Suprapubic skin (tissue), 4 donors: ENCODE measurements around the gene IFITM10. TPM values are rescaled to one million over a fixed set of nuclear protein-coding genes. Genes with fewer than 3 reads are reported as not detected.

Source experiments
- DNase-seq, 2 donors: peaks; one replicate each; pipeline ENCODE4 v3.0.0-alpha.2; 2019; ENCODE audit warnings: low spot score in 2 of 2
- H3K27ac ChIP-seq: fragments of 200-600 bp; sonication (generic); one replicate; pipeline ENCODE4 v1.5.1; 2019
- H3K27me3 ChIP-seq: fragments of 200-600 bp; sonication (generic); one replicate; pipeline ENCODE4 v1.5.1; 2019
- H3K36me3 ChIP-seq: fragments of 200-600 bp; sonication (generic); one replicate; pipeline ENCODE4 v1.5.1; 2019
- H3K4me1 ChIP-seq: fragments of 200-600 bp; sonication (generic); one replicate; pipeline ENCODE4 v1.5.1; 2019
- H3K4me3 ChIP-seq: fragments of 200-600 bp; sonication (generic); one replicate; pipeline ENCODE4 v1.5.1; 2019; ENCODE audit warnings: mild to moderate bottlenecking
- H3K9me3 ChIP-seq: fragments of 200-600 bp; sonication (generic); one replicate; pipeline ENCODE4 v1.5.1; 2019
- EP300 ChIP-seq: sonication (generic); formaldehyde crosslinking; IDR thresholded peaks from one replicate; pipeline ENCODE4 v1.6.1; 2017; ENCODE audit warnings: antibody characterized with exemption
- POLR2A ChIP-seq, 2 donors: fragments of 450-650 bp; IDR thresholded peaks; one replicate each; pipeline ENCODE4 v1.6.1; 2017; ENCODE audit warnings: antibody characterized with exemption in 2 of 2, mild to moderate bottlenecking in 2 of 2, moderate library complexity in 2 of 2
- POLR2AphosphoS5 ChIP-seq, 3 donors: sonication (generic); formaldehyde crosslinking; IDR thresholded peaks; one replicate each; pipeline ENCODE4 v1.6.1; 2017; ENCODE audit warnings: antibody characterized with exemption in 3 of 3
- WGBS: methylation state at CpG from one replicate; pipeline ENCODE4 v1.1.5; 2018; 5-methylcytosine and 5-hydroxymethylcytosine counted together
- total RNA-seq, 4 donors: library from RNA; depleted of rRNA; stranded (reverse); fragments of >200 nt; gene quantifications; one replicate each; pipeline ENCODE4 v1.1.0, GENCODE V29; 2016
- TF ChIP-seq, protein P1 (sequence below), 2 donors: fragments of 200-600 bp in 1 of 2; fragments of 450-650 bp in 1 of 2; sonication (generic) in 1 of 2; IDR thresholded peaks; one replicate each; pipeline ENCODE4 v1.5.1; 2016 to 2019; ENCODE audit warnings: antibody characterized with exemption in 2 of 2, mild to moderate bottlenecking in 1 of 2, moderate library complexity in 1 of 2

Gene IFITM10
- total RNA-seq, 4 donors from 2014 or later, result 2.6 to 7.6 (median 6.9) TPM

DNA sequence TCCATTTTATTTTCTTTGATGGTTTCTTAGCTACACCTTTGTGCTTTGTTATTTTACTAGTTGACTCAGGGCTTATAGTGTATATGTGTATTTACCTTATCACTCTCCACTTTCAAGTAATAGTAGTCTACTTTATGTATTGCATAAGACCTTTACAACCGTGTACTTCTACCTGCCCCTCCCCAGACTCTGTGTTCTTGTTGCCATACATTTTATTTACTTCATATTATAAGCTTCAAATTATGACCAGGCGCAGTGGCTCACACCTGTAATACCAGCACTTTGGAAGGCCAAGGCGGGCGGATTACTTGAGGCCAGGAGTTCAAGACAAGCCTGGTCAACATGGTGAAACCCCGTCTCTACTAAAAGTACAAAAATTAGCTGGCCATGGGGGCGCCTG lies 41.5 kb upstream of the IFITM10 start:
- Histone ChIP-seq H3K4me1 (no peaks in the 10 kb centered on the region), H3K27me3 (peaks cover 5% of the 10 kb centered on the region), H3K4me3 (no peak overlapping the region), H3K9me3 (no peaks in the 10 kb centered on the region), H3K36me3 (no peaks in the 10 kb centered on the region), H3K27ac (no peak overlapping the region)
- DNase-seq, result no peak
- TF ChIP-seq, protein P1, sequence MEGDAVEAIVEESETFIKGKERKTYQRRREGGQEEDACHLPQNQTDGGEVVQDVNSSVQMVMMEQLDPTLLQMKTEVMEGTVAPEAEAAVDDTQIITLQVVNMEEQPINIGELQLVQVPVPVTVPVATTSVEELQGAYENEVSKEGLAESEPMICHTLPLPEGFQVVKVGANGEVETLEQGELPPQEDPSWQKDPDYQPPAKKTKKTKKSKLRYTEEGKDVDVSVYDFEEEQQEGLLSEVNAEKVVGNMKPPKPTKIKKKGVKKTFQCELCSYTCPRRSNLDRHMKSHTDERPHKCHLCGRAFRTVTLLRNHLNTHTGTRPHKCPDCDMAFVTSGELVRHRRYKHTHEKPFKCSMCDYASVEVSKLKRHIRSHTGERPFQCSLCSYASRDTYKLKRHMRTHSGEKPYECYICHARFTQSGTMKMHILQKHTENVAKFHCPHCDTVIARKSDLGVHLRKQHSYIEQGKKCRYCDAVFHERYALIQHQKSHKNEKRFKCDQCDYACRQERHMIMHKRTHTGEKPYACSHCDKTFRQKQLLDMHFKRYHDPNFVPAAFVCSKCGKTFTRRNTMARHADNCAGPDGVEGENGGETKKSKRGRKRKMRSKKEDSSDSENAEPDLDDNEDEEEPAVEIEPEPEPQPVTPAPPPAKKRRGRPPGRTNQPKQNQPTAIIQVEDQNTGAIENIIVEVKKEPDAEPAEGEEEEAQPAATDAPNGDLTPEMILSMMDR (IDR thresholded peaks at IDR 0.05), result no peak
- no peak for TF ChIP-seq POLR2AphosphoS5 (IDR thresholded peaks at IDR 0.05)
- TF ChIP-seq EP300, result no peak
- no peak for TF ChIP-seq POLR2A (IDR thresholded peaks at IDR 0.05)
- 92% methylated on average over 6 of the region's 6 CpGs for WGBS

DNA sequence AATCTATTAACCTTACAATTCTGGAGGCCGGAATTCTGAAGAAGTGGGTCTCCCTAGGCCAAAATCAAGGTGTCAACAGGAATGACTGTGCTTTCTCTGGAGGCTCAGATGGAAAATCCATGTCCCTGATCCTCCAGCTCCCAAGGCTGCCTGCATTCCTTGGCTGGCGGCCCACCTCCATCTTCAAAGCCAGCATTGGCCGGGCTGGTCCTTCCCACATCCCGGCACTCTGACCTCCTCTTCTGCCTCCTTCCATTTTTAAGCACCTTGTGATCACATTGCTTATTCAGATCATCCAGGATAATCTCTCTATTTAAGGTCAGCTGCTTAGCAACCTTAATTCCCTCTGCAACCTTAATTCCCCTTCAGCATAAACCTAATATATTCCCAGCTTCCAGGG lies 36.1 kb upstream of the IFITM10 start:
- Histone ChIP-seq H3K27me3 (no peaks in the 10 kb centered on the region), H3K9me3 (no peaks in the 10 kb centered on the region), H3K27ac (no peak overlapping the region), H3K36me3 (no peaks in the 10 kb centered on the region), H3K4me1 (no peaks in the 10 kb centered on the region), H3K4me3 (no peak overlapping the region)
- whole genome bisulfite sequencing, result 80% methylated on average over 4 of the region's 4 CpGs
- TF ChIP-seq POLR2A (IDR thresholded peaks at IDR 0.05), result no peak
- DNase-seq, result no peak

DNA sequence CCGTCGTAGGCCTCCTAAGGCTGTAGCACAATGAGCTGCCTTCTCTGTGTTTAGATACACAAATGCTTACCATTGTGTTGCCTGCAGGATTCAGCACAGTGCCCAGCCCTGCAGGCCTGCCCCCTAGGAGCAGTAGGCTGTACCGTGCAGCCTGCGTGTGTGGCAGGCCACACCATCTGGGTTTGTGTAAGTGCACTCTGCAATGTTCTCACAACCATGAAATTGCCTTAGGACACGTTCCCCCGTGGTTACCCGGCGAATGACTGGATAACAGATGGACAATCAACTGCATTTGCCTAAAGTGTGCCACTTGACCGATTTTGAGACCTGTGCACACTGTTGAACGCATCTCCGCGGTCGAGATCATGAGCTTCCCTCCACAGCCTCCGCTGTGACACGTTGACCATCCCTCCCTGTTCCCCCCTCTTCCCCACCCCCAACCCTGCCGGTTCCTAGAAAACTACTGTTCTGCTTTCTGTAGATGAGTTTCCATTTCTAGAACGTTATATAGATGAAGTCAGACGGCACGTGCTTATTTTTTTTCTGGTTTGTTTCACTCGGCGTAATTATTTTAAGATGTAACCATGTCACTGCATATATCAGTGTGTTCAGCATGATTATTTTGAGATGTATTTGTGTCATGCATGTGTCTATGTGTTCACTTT lies 35.5 kb upstream of the IFITM10 start:
- H3K27me3 ChIP-seq, result no peaks in the 10 kb centered on the region
- WGBS, result 63% methylated on average over 21 of the region's 21 CpGs
- TF ChIP-seq POLR2A (IDR thresholded peaks at IDR 0.05) (no peak), EP300 (no peak), POLR2AphosphoS5 (IDR thresholded peaks at IDR 0.05) (no peak)
- TF ChIP-seq, protein P1 (IDR thresholded peaks at IDR 0.05), result no peak
- peaks cover 3% of the 10 kb centered on the region for H3K4me1 ChIP-seq
- no peak overlapping the region for H3K4me3 ChIP-seq
- no peak for DNase-seq
- no peaks in the 10 kb centered on the region for H3K36me3 ChIP-seq
- no peaks in the 10 kb centered on the region for H3K9me3 ChIP-seq
- H3K27ac ChIP-seq, result no peak overlapping the region

DNA sequence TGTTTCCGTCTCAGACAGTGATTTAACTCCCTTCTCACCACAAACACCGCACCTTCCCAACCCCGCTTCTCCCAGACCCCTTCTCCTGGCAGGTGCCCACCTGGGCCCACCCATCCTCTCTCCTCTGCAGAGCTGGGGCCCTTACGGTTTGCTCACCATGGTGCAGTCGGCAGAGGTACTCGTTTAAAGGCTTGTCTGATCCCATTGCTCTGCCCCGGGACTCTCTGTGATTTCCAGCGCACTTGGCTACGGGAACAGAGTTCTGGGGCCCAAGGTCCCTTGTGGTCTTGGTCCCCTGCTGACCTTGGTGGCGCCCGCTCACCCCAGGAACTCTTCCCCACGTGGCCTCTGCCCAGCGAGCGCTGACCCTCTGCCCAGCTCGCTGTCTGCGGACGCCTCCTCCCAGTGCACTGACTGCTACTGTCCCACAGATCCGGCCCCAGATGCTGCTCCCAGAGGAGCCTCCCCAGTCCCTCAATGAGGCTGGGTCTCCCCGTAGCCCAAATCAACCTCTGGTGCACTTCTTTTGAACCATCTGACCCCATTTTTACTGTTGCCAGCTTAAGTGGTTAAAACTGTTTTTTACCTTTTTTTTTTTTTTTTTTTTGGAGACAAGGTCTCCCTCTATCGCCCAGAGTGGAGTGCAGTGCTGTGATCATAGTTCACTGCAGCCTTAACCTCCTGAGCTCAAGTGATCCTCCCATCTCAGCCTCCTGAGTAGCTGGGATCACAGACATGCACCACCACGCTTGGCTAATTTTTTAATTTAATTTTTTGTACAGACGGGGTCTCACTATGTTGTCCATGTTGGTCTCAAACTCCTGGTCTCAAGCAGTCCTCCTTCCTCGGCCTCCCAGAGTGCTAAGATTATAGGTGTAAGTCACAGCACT lies 34.6 kb upstream of the IFITM10 start:
- no peak for DNase-seq
- WGBS, result 90% methylated on average over 23 of the region's 23 CpGs
- TF ChIP-seq POLR2AphosphoS5 (IDR thresholded peaks at IDR 0.05) (no peak), POLR2A (IDR thresholded peaks at IDR 0.05) (no peak), EP300 (no peak)
- TF ChIP-seq, protein P1 (IDR thresholded peaks at IDR 0.05), result no peak
- peaks cover 3% of the 10 kb centered on the region for H3K4me1 ChIP-seq
- no peak overlapping the region for H3K4me3 ChIP-seq
- no peaks in the 10 kb centered on the region for H3K9me3 ChIP-seq
- no peaks in the 10 kb centered on the region for H3K36me3 ChIP-seq
- H3K27me3 ChIP-seq, result no peaks in the 10 kb centered on the region
- H3K27ac ChIP-seq, result no peak overlapping the region

DNA sequence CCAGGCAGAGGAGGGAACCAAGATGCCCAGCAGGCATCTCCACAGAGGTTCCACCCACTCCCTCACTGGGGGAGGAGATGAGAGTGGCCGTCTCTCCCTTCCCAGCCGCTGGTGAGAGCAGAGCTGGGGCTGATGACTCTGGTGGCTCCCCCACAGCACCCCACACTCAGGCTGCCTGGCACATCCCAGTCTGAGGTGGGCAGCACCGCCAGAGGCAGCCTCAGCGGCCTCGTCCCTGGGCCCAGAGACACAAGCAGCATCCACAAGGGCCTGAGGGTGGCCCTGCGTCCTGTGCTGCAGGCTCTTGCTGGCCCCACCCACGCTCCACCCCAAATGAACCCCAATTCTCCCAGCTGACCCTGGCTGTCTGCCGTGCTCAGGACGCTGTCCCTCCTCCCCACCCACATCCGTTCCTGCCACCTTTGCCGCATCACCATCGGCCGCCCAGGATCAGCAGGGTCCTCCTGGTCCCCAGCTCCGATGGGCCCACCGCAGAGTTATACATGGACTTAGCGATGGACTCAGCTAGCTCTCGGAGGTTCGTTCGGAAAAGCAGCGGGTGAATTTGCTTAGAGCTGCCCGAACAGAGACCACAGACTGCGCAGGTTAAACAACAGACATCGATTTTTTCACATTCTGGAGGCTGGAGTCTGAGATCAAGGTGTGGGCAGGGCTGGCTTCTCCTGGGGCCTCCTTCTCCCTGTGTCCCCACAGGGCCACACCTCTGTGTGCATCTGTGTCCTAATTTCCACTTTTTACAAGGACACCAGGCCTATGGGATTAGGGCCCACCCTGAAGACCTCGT lies 33.5 kb upstream of the IFITM10 start:
- TF ChIP-seq, protein P1 (IDR thresholded peaks at IDR 0.05), result no peak
- TF ChIP-seq POLR2A (IDR thresholded peaks at IDR 0.05) (no peak), POLR2AphosphoS5 (IDR thresholded peaks at IDR 0.05) (no peak), EP300 (no peak)
- Histone ChIP-seq H3K4me1 (peaks cover 3% of the 10 kb centered on the region), H3K27me3 (peaks cover 3% of the 10 kb centered on the region), H3K4me3 (no peak overlapping the region), H3K9me3 (no peaks in the 10 kb centered on the region), H3K36me3 (no peaks in the 10 kb centered on the region), H3K27ac (no peak overlapping the region)
- WGBS, result 80% methylated on average over 20 of the region's 24 CpGs
- DNase-seq, result peak in 1 of 2 donors; percentile 60
